Effector memory CD4-positive, alpha-beta T cell (primary cell): ENCODE data around the gene RPRD1B.
"Not testable (repeated sequence)": the region's sequence is repeated elsewhere in the genome, so short reads cannot be mapped to it uniquely, and the experiment has no call there.

Experiments
- DNase-seq, 3 donors: peaks; one replicate each; pipeline ENCODE4 v3.0.0-alpha.2; 2020
- H3K27ac ChIP-seq: 2 replicates; pipeline ENCODE4 v1.7.0; 2013; ENCODE audit warnings: mild to moderate bottlenecking, low read length, moderate library complexity; ENCODE audit not compliant: insufficient read depth, poor library complexity, severe bottlenecking
- H3K27me3 ChIP-seq: replicated peaks from 2 replicates; pipeline ENCODE4 v1.7.0; 2013; ENCODE audit warnings: mild to moderate bottlenecking, low read length; ENCODE audit not compliant: insufficient read depth, control insufficient read depth, poor library complexity, severe bottlenecking
- H3K36me3 ChIP-seq: 2 replicates; pipeline ENCODE4 v1.7.0; 2013; ENCODE audit warnings: mild to moderate bottlenecking, low read length, moderate library complexity; ENCODE audit not compliant: control insufficient read depth, insufficient read depth
- H3K4me1 ChIP-seq: 2 replicates; pipeline ENCODE4 v1.7.0; 2013; ENCODE audit warnings: low read length, mild to moderate bottlenecking; ENCODE audit not compliant: control insufficient read depth, insufficient read depth, poor library complexity, severe bottlenecking
- H3K4me3 ChIP-seq: 2 replicates; pipeline ENCODE4 v1.7.0; 2013; ENCODE audit warnings: low read length, low read depth, mild to moderate bottlenecking; ENCODE audit not compliant: insufficient read depth, poor library complexity, severe bottlenecking
- H3K9me3 ChIP-seq: 2 replicates; pipeline ENCODE4 v1.7.0; 2013; ENCODE audit warnings: mild to moderate bottlenecking, low read length, moderate library complexity; ENCODE audit not compliant: control insufficient read depth

RPRD1B gene

DNA sequence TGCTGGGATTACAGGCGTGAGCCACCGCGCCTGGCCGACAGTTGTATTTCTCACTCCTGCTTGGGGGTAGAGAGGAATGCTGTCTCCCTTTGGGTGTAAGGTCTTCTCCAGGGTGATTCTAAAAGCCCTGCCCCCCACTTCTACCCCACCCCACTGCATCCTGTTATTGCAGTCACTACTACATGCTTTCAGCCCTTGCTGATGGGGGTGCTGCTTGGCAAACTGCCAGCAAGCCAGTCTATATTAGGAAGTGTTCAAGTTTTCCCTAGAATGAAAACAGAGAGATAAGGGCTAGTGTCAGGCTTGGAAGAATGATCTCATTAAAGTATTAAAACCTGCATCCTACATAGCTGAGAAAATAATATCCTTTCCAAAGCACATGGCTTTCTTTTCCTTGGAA, 31.6 kb upstream of the RPRD1B start:
- no peaks in the 10 kb centered on the region for H3K9me3 ChIP-seq
- H3K36me3 ChIP-seq: peaks cover 51% of the 10 kb centered on the region
- DNase-seq: no peak
- no peaks in the 10 kb centered on the region for H3K27me3 ChIP-seq
- no peaks in the 10 kb centered on the region for H3K4me1 ChIP-seq
- H3K27ac ChIP-seq: no peak overlapping the region
- no peak overlapping the region for H3K4me3 ChIP-seq

- no peak for DNase-seq
- H3K4me1 ChIP-seq: no peaks in the 10 kb centered on the region
- no peak overlapping the region for H3K27ac ChIP-seq
- H3K9me3 ChIP-seq: no peaks in the 10 kb centered on the region
- H3K4me3 ChIP-seq: no peak overlapping the region
- H3K27me3 ChIP-seq: no peaks in the 10 kb centered on the region
- H3K36me3 ChIP-seq: peaks cover 48% of the 10 kb centered on the region
These were observed 31.1 kb upstream of the RPRD1B start for GRCh38 chr20:38002422-38002821.

DNA sequence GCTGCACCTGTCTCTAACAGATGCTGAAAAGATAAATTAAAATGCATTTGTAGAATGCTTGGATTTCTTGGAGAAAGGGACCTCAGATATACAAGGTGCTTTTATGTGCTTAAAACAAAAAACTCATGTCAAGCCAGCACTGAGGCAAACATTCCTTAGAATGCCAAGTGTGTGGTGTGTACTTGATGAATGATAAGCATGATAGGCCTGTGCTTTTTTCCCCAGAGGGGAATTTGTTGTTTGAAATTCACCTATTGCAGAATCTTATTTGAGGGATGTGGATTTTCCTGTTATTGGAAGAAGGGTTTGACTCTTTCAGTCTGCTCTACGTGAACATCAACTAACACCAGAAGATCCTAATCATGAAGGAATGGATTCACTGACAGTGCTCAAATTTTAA, 29.1 kb upstream of the RPRD1B start:
- H3K27ac ChIP-seq: no peak overlapping the region
- DNase-seq: no peak
- no peaks in the 10 kb centered on the region for H3K4me1 ChIP-seq
- H3K4me3 ChIP-seq: no peak overlapping the region
- no peaks in the 10 kb centered on the region for H3K9me3 ChIP-seq
- H3K27me3 ChIP-seq: no peaks in the 10 kb centered on the region
- H3K36me3 ChIP-seq: peaks cover 32% of the 10 kb centered on the region

- H3K27ac ChIP-seq: no peak overlapping the region
- peaks cover 19% of the 10 kb centered on the region for H3K36me3 ChIP-seq
- H3K4me3 ChIP-seq: no peak overlapping the region
- no peaks in the 10 kb centered on the region for H3K4me1 ChIP-seq
- DNase-seq: no peak
- no peaks in the 10 kb centered on the region for H3K27me3 ChIP-seq
- H3K9me3 ChIP-seq: no peaks in the 10 kb centered on the region
These were observed 27.6 kb upstream of the RPRD1B start for GRCh38 chr20:38005903-38006302.

DNA sequence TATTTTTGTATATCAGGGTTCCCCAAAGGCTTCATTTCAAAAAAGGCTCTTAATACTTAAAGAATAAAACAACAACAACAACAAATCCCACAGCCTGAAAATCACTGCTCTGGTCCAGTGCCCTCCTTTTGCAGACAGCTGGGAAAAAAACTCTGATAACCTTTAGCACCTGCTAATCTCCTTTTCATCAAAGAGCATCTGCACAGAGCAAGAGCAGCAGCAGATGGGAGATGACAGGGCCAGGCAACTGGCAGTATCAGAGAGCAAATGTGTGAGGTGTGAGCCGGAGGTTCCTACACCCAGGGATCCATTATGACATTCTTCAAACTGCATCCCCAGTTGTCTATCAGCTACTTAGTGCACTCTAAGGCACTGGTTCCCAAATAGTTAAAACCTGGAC, 26.0 kb upstream of the RPRD1B start:
- DNase-seq: no peak
- no peaks in the 10 kb centered on the region for H3K9me3 ChIP-seq
- no peak overlapping the region for H3K4me3 ChIP-seq
- no peaks in the 10 kb centered on the region for H3K4me1 ChIP-seq
- no peak overlapping the region for H3K27ac ChIP-seq
- H3K36me3 ChIP-seq: peaks cover 20% of the 10 kb centered on the region
- H3K27me3 ChIP-seq: no peaks in the 10 kb centered on the region

DNA sequence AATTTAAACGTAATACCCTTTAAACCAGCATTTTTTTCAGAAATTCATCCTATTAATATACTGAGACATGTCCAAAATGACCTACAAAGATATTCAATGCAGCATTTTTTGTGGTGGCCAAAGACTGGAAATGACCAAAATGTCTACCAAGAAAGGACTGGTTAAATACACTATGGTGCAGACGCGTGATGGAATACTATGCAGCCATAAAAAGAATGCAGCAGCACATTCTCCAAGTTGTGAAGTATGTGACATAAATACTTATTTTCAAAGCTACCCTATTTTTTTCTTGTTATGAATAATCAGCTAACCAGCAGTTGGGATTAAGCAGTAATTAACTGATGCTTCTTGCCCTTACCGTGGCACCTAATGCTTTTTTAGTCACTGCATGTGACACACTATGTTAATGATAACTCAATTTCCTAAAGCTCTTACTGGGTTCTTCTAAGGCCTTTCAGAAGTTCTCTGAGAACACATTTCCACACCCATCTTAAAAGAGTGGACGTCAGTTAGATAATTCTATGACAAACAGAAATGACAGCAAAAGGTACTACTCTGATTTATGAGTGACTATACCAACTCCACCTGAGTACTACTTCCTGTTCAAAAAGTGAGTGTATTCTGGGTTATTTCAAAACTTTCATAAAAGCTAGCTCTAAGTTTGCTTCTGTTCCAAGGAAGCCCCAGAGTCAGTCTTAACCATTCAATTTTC, 25.2 kb upstream of the RPRD1B start:
- Histone ChIP-seq H3K36me3 (peaks cover 21% of the 10 kb centered on the region), H3K9me3 (no peaks in the 10 kb centered on the region), H3K4me3 (no peak overlapping the region), H3K4me1 (no peaks in the 10 kb centered on the region), H3K27ac (no peak overlapping the region), H3K27me3 (no peaks in the 10 kb centered on the region)
- DNase-seq: no peak

- not testable (repeated sequence) for H3K4me3 ChIP-seq, DNase-seq, H3K4me1 ChIP-seq, H3K27me3 ChIP-seq, H3K27ac ChIP-seq, H3K9me3 ChIP-seq
- H3K36me3 ChIP-seq: peaks cover 24% of the 10 kb centered on the region
These were observed 24.1 kb upstream of the RPRD1B start for GRCh38 chr20:38009416-38009815.

- H3K4me3 ChIP-seq: no peak overlapping the region
- H3K36me3 ChIP-seq: peaks cover 29% of the 10 kb centered on the region
- H3K4me1 ChIP-seq: no peaks in the 10 kb centered on the region
- no peak for DNase-seq
- H3K9me3 ChIP-seq: no peaks in the 10 kb centered on the region
- no peaks in the 10 kb centered on the region for H3K27me3 ChIP-seq
- H3K27ac ChIP-seq: no peak overlapping the region
These were observed 21.9 kb upstream of the RPRD1B start for GRCh38 chr20:38011696-38012095.

GRCh38 chr20:38012332-38012731, 21.2 kb upstream of the RPRD1B start:
- DNase-seq: no peak
- H3K27me3 ChIP-seq: no peaks in the 10 kb centered on the region
- H3K4me3 ChIP-seq: no peak overlapping the region
- H3K9me3 ChIP-seq: no peaks in the 10 kb centered on the region
- H3K27ac ChIP-seq: no peak overlapping the region
- no peaks in the 10 kb centered on the region for H3K4me1 ChIP-seq
- H3K36me3 ChIP-seq: peaks cover 32% of the 10 kb centered on the region

GRCh38 chr20:38013887-38014286, 19.7 kb upstream of the RPRD1B start:
- H3K27ac ChIP-seq: no peak overlapping the region
- no peaks in the 10 kb centered on the region for H3K27me3 ChIP-seq
- peaks cover 6% of the 10 kb centered on the region for H3K9me3 ChIP-seq
- H3K4me3 ChIP-seq: no peak overlapping the region
- no peaks in the 10 kb centered on the region for H3K4me1 ChIP-seq
- DNase-seq: no peak
- H3K36me3 ChIP-seq: peaks cover 47% of the 10 kb centered on the region
